ENCODE results near the gene RBM33.
A peak's percentile ranks its signal among the peaks of the same experiment; 100 is the strongest.
"Not testable (repeated sequence)": the region's sequence is repeated elsewhere in the genome, so short reads cannot be mapped to it uniquely, and the experiment has no call there.

RBM33 gene

GRCh38 chr7:155663937-155664336, 19.5 kb downstream of the RBM33 start:
- no peak for DNase-seq

GRCh38 chr7:155665079-155665956, 20.9 kb downstream of the RBM33 start:
- DNase-seq: no peak

- no peak for DNase-seq
Observed at GRCh38 chr7:155665957-155666287, 21.5 kb downstream of the RBM33 start.

- DNase-seq: no peak
Observed at GRCh38 chr7:155667241-155667829, 22.9 kb downstream of the RBM33 start.

- DNase-seq: peak; percentile 58
Observed at GRCh38 chr7:155669717-155670505, 25.4 kb downstream of the RBM33 start.

- no peak for DNase-seq
Observed at GRCh38 chr7:155670521-155670920, 26.1 kb downstream of the RBM33 start.

- no peak for DNase-seq
Observed at GRCh38 chr7:155674556-155674955, 30.1 kb downstream of the RBM33 start.

- DNase-seq: no peak
Observed at GRCh38 chr7:155676052-155676451, 31.6 kb downstream of the RBM33 start.

- DNase-seq: no peak
Observed at GRCh38 chr7:155677688-155678087, 33.2 kb downstream of the RBM33 start.

- DNase-seq: no peak
Observed at GRCh38 chr7:155680124-155680523, 35.7 kb downstream of the RBM33 start.

GRCh38 chr7:155680864-155681263, 36.4 kb downstream of the RBM33 start:
- DNase-seq: no peak

GRCh38 chr7:155681663-155682062, 37.2 kb downstream of the RBM33 start:
- DNase-seq: no peak

GRCh38 chr7:155682484-155682883, 38.0 kb downstream of the RBM33 start:
- DNase-seq: no peak

- DNase-seq: no peak
Observed at GRCh38 chr7:155683098-155683497, 38.6 kb downstream of the RBM33 start.

- DNase-seq: no peak
Observed at GRCh38 chr7:155683714-155684113, 39.3 kb downstream of the RBM33 start.

- DNase-seq: no peak
Observed at GRCh38 chr7:155684543-155684942, 40.1 kb downstream of the RBM33 start.

- DNase-seq: no peak
Observed at GRCh38 chr7:155685070-155685790, 40.8 kb downstream of the RBM33 start.

- DNase-seq: no peak
Observed at GRCh38 chr7:155685791-155686160, 41.3 kb downstream of the RBM33 start.

- DNase-seq: not testable (repeated sequence)
Observed at GRCh38 chr7:155686620-155687324, 42.3 kb downstream of the RBM33 start.

- not testable (repeated sequence) for DNase-seq
Observed at GRCh38 chr7:155688237-155688636, 43.8 kb downstream of the RBM33 start.

GRCh38 chr7:155690655-155691054, 46.2 kb downstream of the RBM33 start:
- not testable (repeated sequence) for DNase-seq

GRCh38 chr7:155692317-155692716, 47.9 kb downstream of the RBM33 start:
- no peak for DNase-seq

All from femur (tissue), 1 donor.